Activated naive CD8-positive, alpha-beta T cell (primary cell): ENCODE results near the gene KSR1.
A peak's percentile ranks its signal among the peaks of the same experiment; 100 is the strongest.

Experiments
- H3K27ac Mint-ChIP-seq: one replicate; pipeline ENCODE4 v1.8.0; 2021; ENCODE audit warnings: mixed read lengths
- H3K27me3 Mint-ChIP-seq: one replicate; pipeline ENCODE4 v1.8.0; 2021; ENCODE audit warnings: mixed read lengths
- H3K36me3 Mint-ChIP-seq: one replicate; pipeline ENCODE4 v1.8.0; 2021; ENCODE audit warnings: mixed read lengths
- H3K4me1 Mint-ChIP-seq: one replicate; pipeline ENCODE4 v1.8.0; 2021; ENCODE audit warnings: low read depth, mixed read lengths
- H3K4me3 Mint-ChIP-seq: one replicate; pipeline ENCODE4 v1.8.0; 2021; ENCODE audit warnings: mild to moderate bottlenecking, mixed read lengths
- H3K9me3 Mint-ChIP-seq: one replicate; pipeline ENCODE4 v1.8.0; 2021; ENCODE audit warnings: low read depth, mixed read lengths

KSR1 gene

DNA sequence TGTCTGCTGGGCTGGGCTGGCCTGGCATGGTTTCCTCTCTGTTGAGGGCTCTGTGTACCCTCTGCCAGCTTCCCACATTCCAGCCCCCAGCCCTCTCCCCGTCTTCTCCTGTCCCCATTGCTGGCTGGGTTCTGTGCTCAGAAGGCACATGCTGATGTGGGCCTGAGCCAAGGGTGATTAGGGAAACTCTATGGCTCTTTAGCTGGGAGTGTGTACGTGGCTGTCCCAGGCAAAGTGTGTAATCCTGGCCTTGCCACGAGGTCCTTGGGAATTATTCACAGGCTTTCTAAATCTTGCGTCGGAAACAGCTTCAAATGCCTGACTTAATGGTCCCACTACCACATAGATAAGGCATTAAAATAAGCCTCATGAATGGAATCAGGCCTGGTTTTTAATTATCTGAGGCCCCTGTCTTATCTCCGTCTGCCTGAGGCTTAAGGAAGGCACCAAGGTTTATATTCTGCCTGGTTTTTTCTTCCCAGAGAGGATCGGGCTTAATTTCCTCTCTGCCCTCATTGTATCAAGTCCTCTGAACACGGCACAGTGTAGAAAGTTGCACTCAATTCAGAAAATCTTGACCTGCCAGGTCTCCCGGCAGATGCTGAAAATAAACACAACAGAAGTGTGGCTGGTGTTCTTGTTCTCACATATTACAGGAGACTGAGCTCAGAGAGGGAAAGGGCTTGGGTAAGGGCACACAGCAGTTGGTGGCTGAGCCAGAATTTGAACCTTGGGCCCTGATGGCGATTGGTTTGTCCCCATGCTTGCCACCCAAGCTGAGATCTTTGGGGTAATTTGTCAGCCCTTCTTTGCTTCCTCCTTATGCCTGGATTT, 121.9 kb downstream of the KSR1 start:
- peak overlapping the region; percentile 72 for H3K27ac Mint-ChIP-seq
- H3K4me1 Mint-ChIP-seq, result peaks cover 49% of the 10 kb centered on the region
- H3K4me3 Mint-ChIP-seq, result no peak overlapping the region
- H3K27me3 Mint-ChIP-seq, result no peaks in the 10 kb centered on the region
- no peaks in the 10 kb centered on the region for H3K9me3 Mint-ChIP-seq
- H3K36me3 Mint-ChIP-seq, result peaks cover 15% of the 10 kb centered on the region

DNA sequence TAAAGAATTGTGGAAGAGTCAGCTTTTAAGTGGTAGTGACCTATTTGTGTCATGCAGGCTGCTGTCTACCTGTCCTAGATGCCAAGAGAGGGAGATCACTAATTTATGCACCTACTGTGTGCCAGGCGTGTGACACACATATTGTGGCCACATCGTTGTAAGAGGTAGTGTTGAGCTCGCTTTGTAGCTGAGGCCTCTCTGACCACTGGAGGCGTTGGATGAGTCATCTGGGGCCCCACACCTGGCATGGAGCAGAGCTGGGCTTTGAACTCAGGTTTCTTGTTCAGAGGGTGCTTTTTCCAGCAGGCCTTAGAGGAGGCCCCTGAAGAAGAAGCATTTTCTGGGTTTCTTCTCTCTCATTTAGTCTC, 122.5 kb downstream of the KSR1 start:
- H3K4me3 Mint-ChIP-seq, result no peak overlapping the region
- no peaks in the 10 kb centered on the region for H3K27me3 Mint-ChIP-seq
- H3K27ac Mint-ChIP-seq, result peak overlapping the region; percentile 72
- H3K36me3 Mint-ChIP-seq, result peaks cover 15% of the 10 kb centered on the region
- no peaks in the 10 kb centered on the region for H3K9me3 Mint-ChIP-seq
- H3K4me1 Mint-ChIP-seq, result peaks cover 43% of the 10 kb centered on the region

DNA sequence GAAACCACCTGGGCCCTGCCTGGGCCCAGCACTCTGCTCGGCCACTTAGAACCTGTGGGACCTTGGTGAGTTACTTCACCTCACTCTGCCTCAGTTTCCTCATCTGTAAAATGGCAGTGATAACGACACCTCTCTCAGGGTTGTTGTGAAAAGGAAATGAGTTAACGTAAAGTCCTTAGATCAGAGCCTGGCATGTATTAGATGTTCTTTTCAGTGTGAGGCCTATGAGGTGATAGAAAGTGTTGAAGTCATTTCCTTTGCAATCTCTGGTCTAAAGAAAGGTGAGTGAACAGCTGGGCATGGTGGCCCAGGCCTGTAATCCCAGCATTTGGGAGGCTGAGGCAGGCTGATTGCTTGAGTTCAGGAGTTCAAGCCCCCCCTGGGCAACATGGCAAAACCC, 123.1 kb downstream of the KSR1 start:
- peaks cover 13% of the 10 kb centered on the region for H3K36me3 Mint-ChIP-seq
- H3K9me3 Mint-ChIP-seq, result no peaks in the 10 kb centered on the region
- no peaks in the 10 kb centered on the region for H3K27me3 Mint-ChIP-seq
- H3K4me3 Mint-ChIP-seq, result no peak overlapping the region
- peaks cover 37% of the 10 kb centered on the region for H3K4me1 Mint-ChIP-seq
- H3K27ac Mint-ChIP-seq, result peak overlapping the region; percentile 68

DNA sequence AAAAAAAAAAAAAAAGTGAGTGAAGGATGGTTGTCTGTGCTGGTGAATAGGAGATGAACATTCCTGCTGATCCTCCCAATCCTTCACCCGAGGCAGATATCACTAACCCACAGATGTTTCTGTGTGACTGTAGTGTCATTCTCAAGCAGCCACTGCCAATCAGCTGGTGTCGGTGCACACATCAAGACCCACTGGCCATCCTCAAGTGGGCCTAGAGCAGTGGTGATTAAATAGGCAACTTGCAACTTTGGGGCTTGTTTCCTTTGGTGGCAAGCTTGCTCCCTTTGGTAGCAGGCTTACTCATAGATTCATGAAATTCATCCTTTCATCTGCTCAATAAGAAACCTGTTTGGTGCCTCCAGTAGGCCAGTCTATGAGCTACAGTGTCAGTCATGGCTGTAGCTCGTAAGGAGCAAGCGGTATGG, 123.7 kb downstream of the KSR1 start:
- H3K36me3 Mint-ChIP-seq, result peaks cover 13% of the 10 kb centered on the region
- H3K27me3 Mint-ChIP-seq, result no peaks in the 10 kb centered on the region
- H3K4me1 Mint-ChIP-seq, result peaks cover 33% of the 10 kb centered on the region
- no peaks in the 10 kb centered on the region for H3K9me3 Mint-ChIP-seq
- no peak overlapping the region for H3K4me3 Mint-ChIP-seq
- H3K27ac Mint-ChIP-seq, result peak overlapping the region; percentile 58

DNA sequence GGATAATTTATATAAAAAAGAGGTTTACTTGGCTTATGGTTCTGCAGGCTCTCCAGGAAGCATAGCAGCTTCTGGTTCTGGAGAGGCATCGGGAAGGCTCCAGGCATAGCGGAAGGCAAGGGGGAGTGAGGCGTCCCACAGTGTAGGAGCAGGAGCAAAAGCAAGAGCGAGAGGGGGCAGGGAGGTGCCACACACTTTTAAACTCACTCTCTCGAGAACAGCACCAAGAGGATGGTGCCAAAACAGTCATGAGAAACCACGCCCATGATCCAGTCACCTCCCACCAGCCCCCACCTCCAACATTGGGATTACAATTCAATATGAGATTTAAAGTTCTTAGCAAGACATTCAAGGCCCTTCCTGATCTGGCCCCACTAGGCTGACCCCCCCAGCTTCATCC, 124.8 kb downstream of the KSR1 start:
- Mint-ChIP-seq H3K27ac (no peak overlapping the region), H3K4me3 (no peak overlapping the region), H3K4me1 (peaks cover 28% of the 10 kb centered on the region), H3K9me3 (no peaks in the 10 kb centered on the region), H3K27me3 (no peaks in the 10 kb centered on the region), H3K36me3 (peaks cover 13% of the 10 kb centered on the region)

DNA sequence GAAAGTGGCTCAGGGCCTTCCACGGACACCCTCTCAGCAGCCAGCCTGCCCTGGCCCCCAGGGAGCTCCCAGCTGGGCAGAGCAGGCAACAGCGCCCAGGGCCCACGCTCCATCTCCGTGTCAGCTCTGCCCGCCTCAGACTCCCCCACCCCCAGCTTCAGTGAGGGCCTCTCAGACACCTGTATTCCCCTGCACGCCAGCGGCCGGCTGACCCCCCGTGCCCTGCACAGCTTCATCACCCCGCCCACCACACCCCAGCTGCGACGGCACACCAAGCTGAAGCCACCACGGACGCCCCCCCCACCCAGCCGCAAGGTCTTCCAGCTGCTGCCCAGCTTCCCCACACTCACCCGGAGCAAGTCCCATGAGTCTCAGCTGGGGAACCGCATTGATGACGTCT, 126.4 kb downstream of the KSR1 start:
- Mint-ChIP-seq H3K36me3 (peaks cover 9% of the 10 kb centered on the region), H3K9me3 (no peaks in the 10 kb centered on the region), H3K4me3 (no peak overlapping the region), H3K4me1 (peaks cover 19% of the 10 kb centered on the region), H3K27ac (no peak overlapping the region), H3K27me3 (no peaks in the 10 kb centered on the region)

- Mint-ChIP-seq H3K27me3 (no peaks in the 10 kb centered on the region), H3K4me3 (no peak overlapping the region), H3K36me3 (peaks cover 7% of the 10 kb centered on the region), H3K9me3 (no peaks in the 10 kb centered on the region), H3K27ac (no peak overlapping the region), H3K4me1 (peaks cover under 1% of the 10 kb centered on the region)
Observed at GRCh38 chr17:27585153-27585681, 129.0 kb downstream of the KSR1 start.

GRCh38 chr17:27585792-27586191, 129.5 kb downstream of the KSR1 start:
- no peaks in the 10 kb centered on the region for H3K9me3 Mint-ChIP-seq
- no peak overlapping the region for H3K27ac Mint-ChIP-seq
- H3K36me3 Mint-ChIP-seq, result peaks cover 5% of the 10 kb centered on the region
- no peaks in the 10 kb centered on the region for H3K27me3 Mint-ChIP-seq
- no peaks in the 10 kb centered on the region for H3K4me1 Mint-ChIP-seq
- H3K4me3 Mint-ChIP-seq, result no peak overlapping the region

- H3K9me3 Mint-ChIP-seq, result no peaks in the 10 kb centered on the region
Observed at GRCh38 chr17:27586203-27586721, 130.0 kb downstream of the KSR1 start.

DNA sequence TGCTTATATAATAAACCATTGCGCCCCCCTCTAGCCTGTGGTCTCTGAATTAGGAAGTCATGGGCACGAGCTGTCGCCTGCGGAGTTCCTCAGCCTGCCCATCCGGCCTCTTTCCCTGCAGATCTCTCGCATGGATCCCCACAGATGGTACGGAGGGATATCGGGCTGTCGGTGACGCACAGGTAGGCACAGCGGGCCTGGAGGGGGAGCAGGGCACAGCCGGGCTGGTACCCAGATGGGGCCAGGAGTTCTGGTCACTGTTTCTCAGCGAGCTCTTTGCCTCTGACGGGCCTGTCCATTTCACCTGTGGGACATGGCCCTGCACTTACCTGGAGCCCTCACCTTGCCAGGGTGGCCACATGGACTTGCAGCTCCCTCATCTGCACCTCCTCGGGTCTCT, 132.1 kb downstream of the KSR1 start:
- no peak overlapping the region for H3K27ac Mint-ChIP-seq
- H3K36me3 Mint-ChIP-seq, result peaks cover 5% of the 10 kb centered on the region
- H3K27me3 Mint-ChIP-seq, result no peaks in the 10 kb centered on the region
- no peak overlapping the region for H3K4me3 Mint-ChIP-seq
- H3K4me1 Mint-ChIP-seq, result no peaks in the 10 kb centered on the region
- no peaks in the 10 kb centered on the region for H3K9me3 Mint-ChIP-seq

More at GRCh38 chr17:27586203-27586721, 130.0 kb downstream of the KSR1 start:
- peaks cover 7% of the 10 kb centered on the region for H3K36me3 Mint-ChIP-seq
- H3K27ac Mint-ChIP-seq, result no peak overlapping the region
- H3K4me3 Mint-ChIP-seq, result no peak overlapping the region
- H3K4me1 Mint-ChIP-seq, result no peaks in the 10 kb centered on the region
- no peaks in the 10 kb centered on the region for H3K27me3 Mint-ChIP-seq

DNA sequence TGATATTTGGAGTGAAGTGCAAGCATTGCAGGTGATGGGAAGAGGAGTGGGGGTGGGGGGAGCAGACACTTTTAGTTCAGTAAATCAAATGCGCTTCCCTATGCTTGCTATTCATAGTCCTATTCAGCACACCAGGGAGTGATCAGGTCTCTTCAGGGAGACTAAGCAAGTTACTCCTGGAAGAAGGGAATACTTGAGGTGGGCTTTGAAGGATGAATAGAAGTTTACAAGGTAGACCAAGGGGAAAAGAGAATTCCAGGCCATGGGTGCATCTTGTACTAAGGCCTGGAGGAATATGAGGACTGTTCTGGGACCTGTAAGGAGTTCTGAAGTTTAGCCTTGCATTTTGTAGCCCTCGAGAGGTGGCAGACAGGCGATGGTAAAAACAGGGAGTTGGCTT, 134.6 kb downstream of the KSR1 start:
- H3K9me3 Mint-ChIP-seq, result no peaks in the 10 kb centered on the region
- H3K36me3 Mint-ChIP-seq, result peaks cover 8% of the 10 kb centered on the region
- no peak overlapping the region for H3K27ac Mint-ChIP-seq
- H3K4me1 Mint-ChIP-seq, result peaks cover 7% of the 10 kb centered on the region
- H3K4me3 Mint-ChIP-seq, result no peak overlapping the region
- no peaks in the 10 kb centered on the region for H3K27me3 Mint-ChIP-seq

DNA sequence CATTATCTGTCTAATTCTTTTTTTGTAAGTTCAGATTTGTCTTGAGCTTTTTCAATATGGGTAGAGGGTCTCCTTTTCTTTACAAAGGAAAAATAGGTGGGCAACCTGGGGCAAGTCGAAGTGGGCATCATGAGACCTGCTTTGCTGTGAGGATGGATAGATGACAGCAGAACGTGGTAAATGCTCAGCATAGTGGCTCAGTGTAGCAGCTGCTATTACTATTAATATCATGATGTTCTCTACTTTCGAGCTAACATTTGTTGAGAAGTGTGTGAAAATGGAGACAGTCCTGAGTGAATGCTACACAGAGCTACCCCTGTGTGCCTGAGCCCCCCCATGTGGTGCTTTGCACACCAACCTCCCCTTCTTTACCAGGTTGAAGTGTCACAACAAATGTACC, 135.7 kb downstream of the KSR1 start:
- Mint-ChIP-seq H3K27me3 (no peaks in the 10 kb centered on the region), H3K9me3 (no peaks in the 10 kb centered on the region), H3K36me3 (peaks cover 8% of the 10 kb centered on the region), H3K27ac (peak overlapping the region; percentile 6), H3K4me3 (no peak overlapping the region), H3K4me1 (peaks cover 8% of the 10 kb centered on the region)

- Mint-ChIP-seq H3K4me1 (peaks cover 8% of the 10 kb centered on the region), H3K36me3 (peaks cover 8% of the 10 kb centered on the region), H3K4me3 (no peak overlapping the region), H3K27me3 (no peaks in the 10 kb centered on the region), H3K27ac (no peak overlapping the region), H3K9me3 (no peaks in the 10 kb centered on the region)
Observed at GRCh38 chr17:27593232-27593856, 137.1 kb downstream of the KSR1 start.

DNA sequence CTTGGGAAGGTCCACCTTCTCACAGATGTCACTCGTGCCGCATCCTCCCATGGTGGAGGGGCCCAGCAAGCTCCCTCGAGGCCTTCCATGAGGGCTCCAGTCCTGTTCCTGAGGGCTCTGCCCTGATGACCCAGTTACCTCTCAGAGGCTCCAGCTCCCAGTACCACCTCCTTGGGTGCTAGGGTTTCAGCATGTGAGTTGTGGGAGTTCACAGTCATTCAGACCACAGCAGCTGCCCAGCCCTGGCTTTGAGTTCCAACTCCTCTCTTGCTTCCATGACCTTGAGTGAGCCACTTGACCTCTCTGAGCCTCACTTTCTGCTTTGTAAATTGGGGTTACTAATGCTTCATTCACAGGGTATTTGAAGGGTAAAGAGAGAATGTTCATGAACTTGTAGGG, 137.6 kb downstream of the KSR1 start:
- Mint-ChIP-seq H3K4me1 (peaks cover 8% of the 10 kb centered on the region), H3K36me3 (peaks cover 8% of the 10 kb centered on the region), H3K27me3 (no peaks in the 10 kb centered on the region), H3K4me3 (no peak overlapping the region), H3K27ac (peak overlapping the region; percentile 54), H3K9me3 (no peaks in the 10 kb centered on the region)

- Mint-ChIP-seq H3K27me3 (no peaks in the 10 kb centered on the region), H3K4me3 (no peak overlapping the region), H3K4me1 (peaks cover 9% of the 10 kb centered on the region), H3K36me3 (peaks cover 6% of the 10 kb centered on the region), H3K27ac (peak overlapping the region; percentile 64), H3K9me3 (no peaks in the 10 kb centered on the region)
Observed at GRCh38 chr17:27595208-27595607, 139.0 kb downstream of the KSR1 start.
